Measurements from ENCODE around the gene CD52.

DNA sequence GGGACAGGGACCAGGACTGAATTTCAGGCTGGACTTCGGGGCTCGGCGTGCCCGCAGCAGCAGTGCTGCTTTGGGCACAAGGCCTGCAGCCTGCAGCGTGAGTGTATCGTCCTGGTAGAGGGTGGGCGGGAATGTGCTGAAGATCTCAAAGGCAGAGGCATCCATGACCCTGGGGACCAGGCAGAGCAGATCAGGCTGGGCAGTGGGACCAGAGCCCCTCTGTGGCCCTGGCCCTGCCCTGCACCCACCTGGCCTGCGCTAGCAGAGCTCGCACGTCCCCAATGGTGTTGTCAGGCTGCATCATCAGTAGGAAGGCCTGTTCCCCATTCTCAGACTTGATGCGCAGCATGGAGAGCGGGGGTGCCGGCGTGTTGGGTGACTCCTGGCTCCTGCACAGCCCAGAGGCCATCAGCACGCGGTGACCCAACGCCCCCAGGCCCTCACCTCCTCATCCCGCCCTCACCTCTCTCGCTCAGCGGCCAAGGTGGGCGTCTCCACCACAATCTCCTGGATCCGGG, 35.3 kb upstream of the CD52 start:
- TF ChIP-seq POLR2A (IDR thresholded peaks at IDR 0.05) = no peak
- TF ChIP-seq, protein P1, sequence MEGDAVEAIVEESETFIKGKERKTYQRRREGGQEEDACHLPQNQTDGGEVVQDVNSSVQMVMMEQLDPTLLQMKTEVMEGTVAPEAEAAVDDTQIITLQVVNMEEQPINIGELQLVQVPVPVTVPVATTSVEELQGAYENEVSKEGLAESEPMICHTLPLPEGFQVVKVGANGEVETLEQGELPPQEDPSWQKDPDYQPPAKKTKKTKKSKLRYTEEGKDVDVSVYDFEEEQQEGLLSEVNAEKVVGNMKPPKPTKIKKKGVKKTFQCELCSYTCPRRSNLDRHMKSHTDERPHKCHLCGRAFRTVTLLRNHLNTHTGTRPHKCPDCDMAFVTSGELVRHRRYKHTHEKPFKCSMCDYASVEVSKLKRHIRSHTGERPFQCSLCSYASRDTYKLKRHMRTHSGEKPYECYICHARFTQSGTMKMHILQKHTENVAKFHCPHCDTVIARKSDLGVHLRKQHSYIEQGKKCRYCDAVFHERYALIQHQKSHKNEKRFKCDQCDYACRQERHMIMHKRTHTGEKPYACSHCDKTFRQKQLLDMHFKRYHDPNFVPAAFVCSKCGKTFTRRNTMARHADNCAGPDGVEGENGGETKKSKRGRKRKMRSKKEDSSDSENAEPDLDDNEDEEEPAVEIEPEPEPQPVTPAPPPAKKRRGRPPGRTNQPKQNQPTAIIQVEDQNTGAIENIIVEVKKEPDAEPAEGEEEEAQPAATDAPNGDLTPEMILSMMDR (IDR thresholded peaks at IDR 0.05) = no peak
